ENCODE results near the gene CHAF1B.
"Not testable (repeated sequence)": the region's sequence is repeated elsewhere in the genome, so short reads cannot be mapped to it uniquely, and the experiment has no call there.

The CHAF1B gene

DNA sequence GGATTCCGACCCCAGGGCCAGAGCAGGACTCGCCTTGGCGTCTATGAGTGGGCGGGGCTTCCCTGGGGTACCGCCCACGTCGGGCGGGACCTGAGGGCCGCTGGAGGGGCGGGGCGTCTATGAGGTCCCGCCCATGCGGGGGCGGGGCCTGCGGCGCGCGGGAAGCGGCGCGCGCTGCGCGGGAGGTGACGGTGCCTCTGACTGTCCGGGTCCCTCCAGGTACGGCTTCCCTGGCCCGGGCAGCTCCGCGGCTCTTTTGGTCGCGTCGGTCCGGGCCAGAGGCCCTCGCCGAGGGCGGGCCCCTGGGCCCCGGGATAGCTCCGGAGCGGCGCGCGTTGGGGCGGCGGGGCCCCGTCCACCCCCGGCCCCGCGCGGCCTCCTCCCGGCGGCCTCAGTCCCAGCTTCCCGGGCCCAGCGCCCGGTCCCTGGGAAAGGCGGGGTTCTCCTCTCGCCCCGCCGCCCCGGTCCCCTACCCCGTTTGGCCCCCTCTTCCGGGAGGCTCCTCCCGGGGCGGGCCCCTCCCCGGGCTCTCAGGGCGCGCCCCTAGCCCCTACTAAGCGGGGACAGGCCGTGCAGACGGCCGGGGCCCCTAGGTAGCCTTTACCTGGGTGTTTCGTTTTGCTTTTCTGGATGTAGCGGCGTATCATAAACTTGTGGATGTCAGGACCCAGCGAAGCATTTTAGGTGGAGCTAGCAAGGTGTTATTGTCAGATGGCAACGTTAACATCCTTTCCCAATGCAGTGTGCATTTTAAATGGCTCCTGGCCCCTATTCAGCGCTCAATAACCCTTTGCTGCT is at the start of gene CHAF1B:
CHAF1B (plus strand) TSS at position 160 of the 798 bp plus-strand sequence. CDS start 745 bp downstream, outside the sequence.
- DNase-seq (peak; percentile 90), ATAC-seq (peak; percentile 97)

DNA sequence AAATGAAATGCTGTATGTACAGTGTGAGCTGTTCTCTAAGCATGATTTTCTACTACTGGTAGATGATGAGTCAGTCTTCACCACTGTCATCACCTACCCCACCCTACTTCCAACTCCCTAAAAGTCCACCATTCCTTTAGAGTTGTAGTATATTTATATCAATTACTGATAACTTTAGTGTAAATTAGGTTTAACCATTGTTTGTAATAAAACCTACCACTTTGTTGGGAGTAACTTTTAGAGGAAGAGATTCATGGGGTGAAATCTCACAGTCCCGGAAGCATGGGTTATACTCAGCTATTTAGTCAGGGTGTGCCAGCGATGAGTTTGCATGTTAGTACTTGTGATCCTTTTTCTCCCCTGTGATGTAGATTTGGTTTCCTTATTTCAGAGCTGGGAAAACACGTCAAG is 48.1 kb upstream of the CHAF1B start:
- no peak for DNase-seq
- no peak for ATAC-seq

DNA sequence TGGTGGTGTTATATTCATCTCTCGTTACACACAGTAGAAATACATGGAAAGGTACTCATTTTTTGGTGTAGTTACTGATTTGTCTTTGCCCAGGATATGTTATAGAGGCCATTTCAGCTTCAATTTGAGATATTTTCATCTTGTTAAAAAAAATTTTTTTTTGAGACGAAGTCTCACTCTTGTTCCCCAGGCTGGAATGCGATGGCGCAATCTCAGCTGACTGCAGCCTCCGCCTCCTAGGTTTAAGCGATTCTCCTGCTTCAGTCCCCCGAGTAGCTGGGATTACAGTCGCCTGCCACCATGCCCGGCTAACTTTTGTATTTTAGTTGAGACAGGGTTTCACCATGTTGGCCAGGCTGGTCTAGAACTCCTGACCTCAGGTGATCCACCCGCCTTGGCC is 46.2 kb upstream of the CHAF1B start:
- no peak for DNase-seq
- ATAC-seq, result no peak

DNA sequence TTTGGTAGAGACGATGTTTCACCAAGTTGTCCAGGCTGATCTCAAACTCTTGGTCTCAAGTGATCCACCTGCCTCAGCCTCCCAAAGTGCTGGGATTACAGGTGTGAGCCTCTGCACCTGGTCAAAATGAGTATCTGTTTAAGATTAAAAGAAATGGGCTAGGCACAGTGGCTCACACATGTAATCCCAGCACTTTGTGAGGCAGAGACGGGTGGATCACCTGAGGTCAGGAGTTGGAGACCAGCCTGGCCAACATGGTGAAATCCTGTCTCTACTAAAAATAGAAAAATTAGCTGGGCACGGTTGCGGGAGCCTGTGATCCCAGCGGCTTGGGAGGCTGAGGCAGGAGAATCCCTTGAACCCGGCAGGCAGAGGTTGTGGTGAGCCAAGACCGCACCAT is 42.6 kb upstream of the CHAF1B start:
- not testable (repeated sequence) for ATAC-seq, DNase-seq

DNA sequence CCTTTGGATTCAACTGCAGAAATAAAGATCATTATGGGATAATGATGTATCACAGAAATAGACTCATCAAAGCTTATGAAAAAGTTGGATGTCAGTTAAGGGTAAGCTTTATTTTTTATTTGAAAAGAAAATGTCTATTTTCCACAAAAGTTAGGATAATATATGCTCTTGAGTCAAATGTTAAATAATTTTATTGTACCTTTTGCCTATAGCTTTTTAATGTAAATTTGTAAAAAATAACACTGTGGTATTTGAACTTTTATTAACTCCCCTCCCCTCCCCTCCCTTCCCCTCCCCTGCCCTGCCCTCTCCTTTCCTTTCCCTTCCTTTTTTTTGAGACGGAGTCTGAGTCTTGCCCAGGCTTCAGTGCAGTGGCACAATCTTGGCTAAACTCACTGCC is 40.3 kb upstream of the CHAF1B start:
- ATAC-seq, result no peak
- DNase-seq, result no peak

DNA sequence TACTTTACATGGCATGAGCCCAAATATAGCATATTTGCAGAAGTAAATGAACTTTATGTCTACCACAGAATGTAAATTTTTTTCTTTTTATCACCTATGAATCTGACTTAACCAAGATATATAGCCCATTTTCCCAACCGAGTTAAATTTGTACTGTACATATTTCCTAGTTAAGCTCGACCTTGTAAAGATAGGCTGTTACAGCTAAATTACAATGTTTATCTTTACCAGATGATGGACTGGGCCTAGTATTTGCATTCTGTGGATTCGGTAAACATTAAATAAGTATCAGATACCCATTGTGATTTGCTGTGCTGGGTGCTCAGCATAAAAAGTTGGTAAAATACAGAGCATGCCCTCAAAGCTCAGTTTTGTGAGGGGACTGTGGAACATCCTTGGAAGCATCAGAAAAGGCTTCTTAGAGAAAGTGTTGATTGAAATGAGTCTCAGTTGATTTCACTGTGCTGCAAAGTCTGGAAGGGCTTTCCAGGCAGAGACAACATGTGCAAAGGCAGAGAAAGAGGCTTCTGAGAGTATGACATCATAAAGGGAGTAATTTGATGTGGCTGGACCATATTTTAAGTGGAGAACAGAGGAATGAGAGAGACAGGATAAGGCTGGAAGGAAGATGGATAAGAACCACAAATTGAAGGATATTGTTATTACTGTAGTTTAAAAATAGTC is 37.8 kb upstream of the CHAF1B start:
- ATAC-seq, result no peak
- DNase-seq, result no peak

DNA sequence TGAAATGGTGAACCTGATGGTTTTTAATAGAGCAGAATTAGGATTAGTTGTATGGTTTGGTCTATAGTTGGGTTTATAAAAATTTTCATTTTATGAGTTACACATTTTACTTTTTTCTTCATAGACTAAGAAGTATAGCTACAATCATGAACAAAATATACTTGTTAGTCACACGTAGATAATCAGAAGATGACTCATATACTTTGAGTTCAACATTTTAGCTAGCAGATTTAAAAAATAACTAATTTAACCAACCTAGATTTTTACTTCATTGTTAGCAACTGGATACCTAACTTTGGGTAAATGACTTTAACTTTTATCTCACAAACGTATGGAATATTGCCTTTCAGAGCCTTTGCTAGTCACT is 37.2 kb upstream of the CHAF1B start:
- no peak for ATAC-seq
- DNase-seq, result no peak

DNA sequence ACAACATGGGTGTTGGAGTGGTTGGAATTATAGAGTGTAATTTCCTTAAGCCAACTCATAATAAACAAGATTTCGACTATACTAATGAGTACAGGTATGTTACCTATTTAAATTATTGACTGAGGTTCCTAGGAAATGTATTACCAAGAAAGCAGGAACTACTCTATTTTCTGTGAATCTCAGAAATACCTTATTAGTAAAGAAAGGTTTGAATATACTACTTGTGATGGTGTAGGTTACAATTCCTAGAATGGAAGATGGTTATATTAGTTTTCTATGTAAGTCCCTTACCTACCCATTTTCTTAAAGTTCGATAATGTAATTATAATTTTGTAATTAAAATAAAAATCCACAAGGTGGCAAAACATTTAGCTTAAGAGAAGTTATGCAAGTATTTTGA is 35.9 kb upstream of the CHAF1B start:
- no peak for ATAC-seq

DNA sequence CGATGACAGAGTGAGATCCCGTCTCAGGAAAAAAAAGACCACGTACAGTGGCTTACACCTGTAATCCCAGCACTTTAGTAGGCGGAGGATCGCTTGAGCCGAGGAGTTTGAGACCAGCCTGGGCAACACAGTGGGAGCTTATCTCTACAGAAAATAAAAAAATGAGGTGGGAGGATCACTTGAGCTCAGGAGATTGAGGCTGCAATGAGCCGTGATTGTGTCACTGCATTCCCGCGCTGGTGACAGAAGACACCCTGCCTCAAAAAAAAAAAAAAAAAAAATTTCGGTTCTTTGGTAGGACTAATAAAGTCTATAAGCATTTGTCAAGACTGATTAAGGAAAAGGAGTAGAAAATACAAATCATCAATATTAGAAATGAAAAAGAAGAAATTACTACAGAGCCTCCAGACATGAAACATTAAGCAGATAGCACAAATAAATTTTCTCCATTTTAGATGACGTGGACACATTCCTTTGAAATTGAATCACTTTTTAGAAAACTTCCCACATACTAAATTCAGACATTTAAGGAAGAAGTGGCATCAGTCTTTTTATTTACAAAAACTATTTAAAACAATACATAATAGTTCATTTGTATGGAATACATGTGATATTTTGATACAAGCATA is 34.8 kb upstream of the CHAF1B start:
- ATAC-seq (no peak), DNase-seq (no peak)

More for the DNA sequence above, 35.9 kb upstream of the CHAF1B start:
- DNase-seq, result no peak

DNA sequence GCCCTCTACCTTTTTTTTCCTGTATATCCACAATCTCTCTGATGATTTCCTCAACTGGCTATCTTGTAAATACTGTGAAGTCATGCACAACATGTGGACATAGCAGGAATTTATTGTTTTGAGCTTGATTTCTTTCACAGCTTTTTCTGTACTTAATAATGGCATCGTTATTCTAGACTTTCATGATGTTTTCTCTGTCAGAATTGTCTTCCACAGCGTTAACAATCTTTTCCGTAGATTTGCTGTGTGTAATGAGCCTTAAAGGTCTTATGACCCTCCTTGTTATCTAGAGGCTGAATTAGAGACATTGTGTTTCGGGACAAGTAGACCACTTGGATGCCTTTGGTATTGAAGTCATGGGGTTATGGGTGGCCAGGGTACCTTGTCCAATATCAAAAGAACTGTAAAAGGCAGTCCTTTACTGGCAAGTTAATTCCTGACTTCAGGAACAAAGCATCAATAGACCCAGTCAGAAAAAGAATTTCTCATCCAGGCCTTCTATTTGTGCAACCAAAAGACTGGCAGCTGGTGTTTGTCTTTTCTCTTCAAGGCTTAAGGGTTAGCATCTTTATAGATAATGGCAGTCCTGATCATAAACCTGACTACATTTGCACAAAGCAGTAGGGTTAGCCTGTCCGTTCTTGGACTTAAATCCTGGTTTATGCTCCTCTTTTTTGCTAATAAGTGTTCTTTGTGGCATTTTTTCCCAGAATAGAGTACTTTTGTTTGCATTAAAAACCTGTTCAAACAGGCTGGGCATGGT is 30.1 kb upstream of the CHAF1B start:
- no peak for DNase-seq
- ATAC-seq, result no peak

DNA sequence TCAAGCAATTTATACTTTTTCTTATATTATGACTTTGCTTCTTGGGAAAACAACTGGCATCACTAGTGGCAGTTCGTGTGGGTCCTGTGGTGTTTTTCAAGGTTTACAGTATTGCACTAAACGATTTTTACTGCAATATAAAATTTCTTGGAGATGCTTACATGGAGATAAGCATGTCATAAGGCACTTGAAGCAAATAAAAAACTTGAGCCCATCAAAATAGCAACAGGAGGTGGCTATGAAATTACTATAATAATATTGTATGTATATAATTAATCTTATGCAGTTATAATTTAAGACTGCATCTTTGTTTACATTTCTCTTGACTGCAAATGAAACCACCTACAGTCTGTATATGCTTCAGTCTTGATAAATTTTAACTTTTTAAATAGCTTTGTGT is 29.3 kb upstream of the CHAF1B start:
- ATAC-seq (no peak), DNase-seq (no peak)

DNA sequence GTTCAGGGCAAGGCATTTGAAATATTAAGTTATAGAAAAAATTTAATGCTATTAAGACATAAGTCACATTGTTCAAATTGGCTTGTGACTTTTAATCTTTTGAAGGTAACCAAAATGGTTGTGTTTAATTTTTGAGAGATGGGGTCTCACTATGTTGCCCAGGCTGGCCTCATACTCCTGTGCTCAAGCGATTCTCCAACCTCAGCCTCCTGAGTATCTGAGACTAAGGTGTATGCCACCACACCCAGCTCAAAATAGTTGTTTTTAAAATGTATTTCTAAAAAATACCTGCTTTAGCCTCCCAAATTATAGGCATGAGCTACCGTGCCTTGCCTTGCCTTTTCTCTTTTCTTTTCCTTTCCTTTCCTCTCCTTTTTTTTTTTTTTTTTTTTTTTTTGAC is 26.0 kb upstream of the CHAF1B start:
- ATAC-seq (no peak), DNase-seq (no peak)

DNA sequence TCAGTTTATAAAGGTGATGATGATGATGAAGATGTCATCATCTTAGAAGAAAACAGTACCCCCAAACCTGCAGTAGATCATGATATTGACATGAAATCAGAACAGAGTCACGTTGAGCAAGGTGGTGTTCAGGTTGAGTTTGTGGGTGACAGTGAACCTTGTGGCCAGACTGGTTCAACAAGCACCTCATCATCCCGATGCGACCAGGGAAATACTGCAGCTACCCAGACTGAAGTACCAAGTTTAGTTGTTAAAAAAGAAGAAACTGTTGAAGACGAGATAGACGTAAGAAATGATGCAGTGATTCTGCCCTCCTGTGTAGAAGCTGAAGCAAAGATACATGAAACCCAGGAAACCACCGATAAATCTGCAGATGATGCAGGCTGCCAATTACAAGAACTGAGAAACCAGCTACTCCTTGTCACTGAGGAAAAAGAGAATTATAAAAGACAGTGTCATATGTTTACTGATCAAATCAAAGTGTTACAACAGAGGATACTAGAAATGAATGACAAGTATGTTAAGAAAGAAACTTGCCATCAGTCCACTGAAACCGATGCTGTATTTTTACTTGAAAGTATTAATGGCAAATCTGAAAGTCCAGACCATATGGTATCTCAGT is 16.0 kb upstream of the CHAF1B start:
- ATAC-seq (no peak), DNase-seq (no peak)

DNA sequence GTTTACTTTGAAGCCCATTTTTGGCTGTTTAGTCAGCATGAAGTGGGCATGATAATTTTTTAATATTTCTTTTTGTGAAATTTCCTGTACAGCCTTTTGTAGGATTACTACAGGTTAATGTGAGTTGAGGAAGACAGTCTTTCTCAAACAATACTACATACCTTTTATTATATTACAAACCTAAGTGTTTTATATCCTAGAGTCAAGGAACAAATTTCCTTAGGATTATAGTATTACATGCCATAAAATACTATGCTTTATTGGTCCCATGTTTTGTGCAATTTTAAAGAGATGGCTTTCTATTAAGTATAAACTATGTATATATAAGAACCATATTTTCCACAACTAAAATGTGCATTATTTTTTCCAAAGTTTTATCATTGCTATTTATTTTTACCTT is 9.2 kb upstream of the CHAF1B start:
- ATAC-seq, result no peak
- DNase-seq, result no peak

DNA sequence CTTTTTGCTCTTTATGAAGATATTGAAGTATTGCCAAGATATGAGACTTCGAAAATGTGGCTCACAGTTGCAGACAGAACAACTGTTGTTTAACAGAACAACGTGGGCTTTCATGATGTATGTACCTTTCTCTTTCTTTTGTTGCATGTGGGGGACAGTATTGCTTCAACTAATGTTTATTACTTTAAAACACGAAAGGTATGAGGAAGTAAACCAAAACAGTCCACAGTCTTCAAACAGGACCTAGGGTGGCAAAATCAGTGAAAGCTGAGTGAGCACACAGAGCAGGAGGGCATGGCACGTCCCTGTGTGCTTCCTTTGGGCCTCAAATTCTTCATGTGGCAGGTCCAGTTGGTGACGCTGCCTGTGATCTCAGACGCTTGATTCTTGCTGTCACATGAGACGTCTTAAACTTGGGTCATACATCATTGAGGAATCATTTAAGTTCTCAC is 7.8 kb upstream of the CHAF1B start:
- DNase-seq, result no peak
- ATAC-seq, result no peak

DNA sequence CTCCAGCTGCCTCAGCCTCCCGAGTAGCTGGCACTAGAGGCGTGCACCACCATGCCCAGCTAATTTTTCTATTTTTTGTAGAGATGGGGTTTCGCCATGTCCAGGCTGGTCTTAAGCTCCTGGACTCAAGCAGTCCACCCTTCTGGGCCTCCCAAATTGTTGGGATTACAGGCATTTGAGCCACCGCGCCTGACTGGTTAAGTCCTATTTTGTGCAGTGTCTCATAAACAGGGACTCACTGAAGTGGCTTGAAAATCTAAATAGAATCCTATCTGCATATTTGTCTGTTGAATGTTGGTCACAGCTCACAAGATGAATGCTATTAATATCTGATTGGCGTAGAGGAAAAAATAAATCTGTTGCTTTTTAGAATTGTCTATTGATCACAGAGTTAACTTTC is 5.9 kb upstream of the CHAF1B start:
- no peak for DNase-seq
- no peak for ATAC-seq

DNA sequence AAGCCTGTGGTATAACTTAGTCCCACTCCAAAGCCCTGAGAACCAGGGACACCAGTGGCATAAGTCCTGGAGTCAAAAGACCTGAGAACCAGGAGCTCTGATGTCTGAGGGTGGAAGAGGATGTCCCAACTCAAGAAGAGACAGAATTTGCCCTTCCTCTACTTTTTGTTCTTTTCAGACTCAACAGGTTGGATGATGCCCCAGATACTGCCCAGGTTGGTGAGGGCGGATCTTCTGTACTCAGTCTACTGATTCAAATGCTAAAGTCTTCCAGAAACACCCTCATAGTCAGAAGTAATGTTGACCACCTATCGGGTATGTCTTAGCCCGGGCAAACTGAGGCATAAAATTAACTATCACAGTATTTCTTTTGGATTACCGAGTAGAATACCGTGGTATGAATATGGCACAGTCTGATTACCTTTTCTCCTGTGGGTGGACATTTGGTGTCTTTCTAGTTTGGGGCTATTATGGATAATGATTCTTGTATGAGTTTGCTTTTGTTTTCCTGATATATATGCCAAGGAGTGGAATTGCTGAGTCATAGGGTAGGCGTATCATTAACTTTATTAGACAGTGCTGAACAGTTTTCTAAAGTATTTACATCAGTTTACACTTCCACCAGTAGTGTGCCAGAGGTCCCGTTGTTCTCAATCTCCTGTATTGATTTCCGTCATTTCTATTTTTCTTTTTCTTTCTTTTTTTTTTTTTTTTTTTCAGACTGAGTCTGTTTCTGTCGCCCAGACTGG is 3.2 kb upstream of the CHAF1B start:
- DNase-seq (no peak), ATAC-seq (no peak)

DNA sequence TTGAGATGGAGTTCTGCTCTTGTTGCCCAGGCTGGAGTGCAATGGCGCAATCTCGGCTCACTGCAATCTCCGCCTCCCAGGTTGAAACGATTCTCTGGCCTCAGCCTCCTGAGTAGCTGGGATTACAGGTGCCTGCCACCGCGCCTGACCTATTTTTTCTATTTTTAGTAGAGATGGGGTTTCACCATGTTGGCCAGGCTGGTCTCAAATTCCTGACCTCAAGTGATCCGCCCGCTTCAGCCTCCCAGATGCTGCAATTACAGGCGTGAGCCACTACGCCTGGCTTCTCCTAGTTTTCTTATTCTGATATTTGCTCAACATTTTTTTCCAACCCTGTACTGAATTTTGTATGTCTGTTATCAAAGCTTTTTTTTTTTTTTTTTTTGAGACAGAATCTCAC is 2.5 kb upstream of the CHAF1B start:
- ATAC-seq, DNase-seq: not testable (repeated sequence)

DNA sequence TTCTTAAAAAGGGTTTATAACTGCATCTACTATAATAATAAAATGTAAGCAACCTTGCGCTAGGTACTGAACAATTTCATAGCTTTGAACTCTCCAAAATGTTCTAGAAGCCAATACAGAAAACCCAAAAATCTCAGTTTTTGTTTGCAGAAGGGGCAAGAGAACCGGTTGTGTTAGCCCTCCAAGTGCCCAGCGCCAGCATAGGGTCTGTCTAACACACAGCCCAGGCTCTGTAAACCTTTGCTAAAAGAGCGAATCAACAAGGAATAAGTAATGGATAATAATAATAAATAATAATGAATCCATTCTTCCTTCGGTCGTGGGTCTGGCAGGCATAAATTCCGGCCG is 333 bp upstream of the CHAF1B start:
- DNase-seq (no peak), ATAC-seq (peak; percentile 44)

DNA sequence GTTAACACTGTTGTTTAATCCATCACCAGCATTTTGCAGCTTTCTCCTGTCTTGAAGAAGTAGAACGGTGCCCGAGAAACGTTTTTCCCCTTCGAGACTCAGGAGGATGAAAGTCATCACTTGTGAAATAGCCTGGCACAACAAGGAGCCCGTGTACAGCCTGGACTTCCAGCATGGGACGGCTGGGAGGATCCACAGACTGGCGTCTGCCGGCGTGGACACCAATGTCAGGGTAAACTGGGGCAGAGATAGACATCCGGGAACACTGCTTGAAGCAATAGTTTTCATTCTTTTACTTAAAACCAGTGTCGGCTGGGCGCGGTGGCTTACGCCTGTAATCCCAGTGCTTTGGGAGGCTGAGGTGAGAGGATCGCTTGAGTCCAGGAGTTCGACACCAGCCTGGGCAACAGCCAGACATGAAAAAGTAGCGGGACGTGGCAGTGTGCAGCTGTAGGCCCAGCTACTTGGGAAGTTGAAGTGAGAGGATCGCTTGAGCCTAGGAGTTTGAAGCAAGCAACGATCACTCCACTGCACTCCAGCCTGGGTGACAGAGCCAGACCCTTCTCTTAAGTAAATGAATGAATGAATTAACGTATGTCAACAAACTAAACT is 945 bp downstream of the CHAF1B start:
- DNase-seq, result no peak

DNA sequence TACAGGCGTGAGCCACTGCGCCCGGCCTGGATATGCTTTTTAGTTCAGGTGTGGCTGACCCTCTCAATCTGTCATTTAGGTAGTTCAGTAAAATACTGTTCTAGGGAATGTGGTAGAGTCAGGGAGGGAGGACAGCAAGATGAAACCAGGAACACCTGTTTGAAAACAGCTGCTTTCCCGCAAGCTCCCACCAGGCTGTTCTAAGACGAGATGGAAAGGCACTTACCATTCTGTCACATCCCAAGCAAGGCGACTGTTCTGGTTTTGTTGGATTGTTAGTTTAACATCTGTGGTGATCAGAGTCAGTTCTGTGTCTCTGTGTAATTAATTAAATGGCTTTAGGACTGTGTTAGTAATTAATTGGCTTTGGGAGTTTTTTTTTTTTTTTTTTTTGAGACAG is 2.9 kb downstream of the CHAF1B start:
- ATAC-seq (no peak), DNase-seq (no peak)

More for the DNA sequence above, 945 bp downstream of the CHAF1B start:
- ATAC-seq, result no peak

All from stimulated activated naive CD8-positive, alpha-beta T cell treated with anti-CD3 and anti-CD28 coated beads, Interleukin-15, Interleukin-2, amounts not matched to agents 100 U/mL and 50 U/mL, for 24 hours (primary cell).